Hematopoietic multipotent progenitor cell treated with erythropoietin and hydrocortisone succinate and interleukin-3 and kit ligand, for 15 days (in vitro differentiated cells): ENCODE results near the gene GIMAP8.
"Not testable (repeated sequence)": the region's sequence is repeated elsewhere in the genome, so short reads cannot be mapped to it uniquely, and the experiment has no call there.

ENCODE experiments used
- DNase-seq: peaks from one replicate; pipeline ENCODE4 v3.0.0-alpha.2; 2015; ENCODE audit warnings: low spot score

GIMAP8 gene

DNA sequence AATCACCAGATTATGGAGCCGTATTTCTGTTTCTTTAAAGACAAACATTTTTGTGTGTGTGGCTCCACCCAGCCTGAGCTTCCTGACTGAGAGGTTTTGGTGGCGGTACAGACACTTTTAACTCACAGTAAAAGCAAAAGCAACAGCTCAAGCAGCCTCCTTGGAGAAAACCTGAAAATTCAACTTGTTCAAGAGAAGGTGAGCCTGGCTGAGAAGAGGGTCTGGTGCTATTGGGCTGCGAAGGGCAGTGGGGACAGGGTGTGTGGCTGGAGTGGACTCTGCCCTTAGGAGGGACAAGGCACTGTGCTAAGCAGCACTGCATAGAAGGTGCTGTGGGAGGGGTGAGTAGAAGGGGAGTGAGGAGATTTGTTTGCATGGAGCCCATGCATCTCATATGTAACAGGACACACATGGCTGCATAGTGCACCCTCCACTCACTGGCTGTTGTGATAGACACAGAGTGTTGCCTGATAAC lies 64.4 kb downstream of the GIMAP8 start, which contains the start of gene GIMAP7:
Gene GIMAP7 (plus strand): TSS at position 125 of the 475 bp plus-strand sequence. CDS start 5,103 bp downstream, outside the sequence.
- DNase-seq: no peak

DNA sequence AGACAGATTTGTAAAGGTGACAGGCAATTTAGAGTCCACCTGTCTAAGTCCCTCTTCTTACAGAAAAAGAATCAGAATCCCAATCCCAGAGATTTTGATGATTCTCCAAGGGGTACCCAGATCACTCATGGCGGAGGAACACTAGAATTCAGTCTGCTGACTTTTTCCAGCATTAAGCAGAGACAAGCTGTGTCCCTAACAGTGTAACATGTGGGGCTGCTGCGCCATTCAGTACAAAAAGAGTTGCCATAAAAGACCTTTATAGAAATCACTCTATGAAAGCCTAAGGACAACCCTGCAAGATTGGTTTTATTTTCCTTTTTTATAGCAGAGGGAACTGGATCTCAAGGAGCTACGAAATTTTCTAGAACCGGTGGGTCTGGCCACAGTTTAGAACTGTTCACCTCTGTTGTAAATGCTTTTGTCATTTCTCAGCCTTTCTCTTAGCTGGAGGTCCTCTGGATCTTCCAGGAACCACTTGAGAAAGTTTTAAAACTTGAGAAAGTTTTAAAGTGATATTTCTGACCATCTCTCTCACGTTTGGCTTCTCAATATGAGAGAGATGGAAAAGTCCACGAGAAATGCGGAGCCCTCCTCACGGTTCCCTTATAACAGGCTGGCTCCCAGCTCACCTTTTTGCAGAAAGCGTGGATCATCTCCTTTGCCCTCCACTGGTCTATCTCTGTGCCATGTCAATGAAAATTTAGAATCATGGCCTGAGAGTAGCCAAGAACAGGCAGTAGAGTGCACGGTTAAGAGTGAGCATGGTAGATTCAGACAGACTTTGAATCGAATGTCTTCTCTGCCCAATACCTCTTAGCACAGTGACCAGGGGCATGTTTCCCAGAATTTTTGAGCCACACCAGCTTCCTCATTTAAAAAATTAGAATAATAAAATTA lies 65.1 kb downstream of the GIMAP8 start:
- DNase-seq: no peak

DNA sequence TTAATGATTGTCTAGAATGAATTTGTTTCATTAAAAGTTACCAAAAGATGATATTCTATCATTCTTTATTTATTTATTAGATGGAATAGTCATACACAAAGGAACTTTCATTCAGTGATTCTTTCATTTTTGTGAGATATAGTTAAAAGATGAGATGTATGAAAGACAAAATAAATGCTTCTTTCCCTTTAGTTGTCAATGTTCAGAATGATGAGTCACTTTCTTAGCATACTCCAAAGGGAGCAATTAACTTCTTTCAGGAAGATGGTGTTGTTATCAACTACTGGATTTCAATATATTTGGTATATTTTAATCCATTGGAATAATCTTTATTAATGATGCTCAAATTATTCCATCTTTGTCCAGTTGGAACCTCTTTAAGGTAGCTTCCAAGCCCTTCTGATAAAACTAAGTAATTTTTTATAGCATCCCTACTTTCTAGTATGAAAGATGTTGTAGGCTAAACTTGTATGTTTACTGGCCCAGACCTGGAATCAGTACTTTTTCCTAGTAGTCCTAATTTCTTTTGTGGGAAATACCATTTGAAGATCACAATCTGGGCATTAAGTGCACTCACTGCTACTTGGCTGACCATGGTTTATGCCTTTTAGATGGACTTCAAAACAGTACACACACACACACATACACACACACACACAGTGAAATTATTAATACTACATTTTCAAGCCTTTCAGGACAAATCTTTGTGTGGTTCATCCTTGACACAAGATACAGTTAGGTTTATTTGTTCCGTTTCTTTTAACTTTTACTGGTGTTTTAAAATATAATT lies 66.7 kb downstream of the GIMAP8 start:
- DNase-seq: no peak

DNA sequence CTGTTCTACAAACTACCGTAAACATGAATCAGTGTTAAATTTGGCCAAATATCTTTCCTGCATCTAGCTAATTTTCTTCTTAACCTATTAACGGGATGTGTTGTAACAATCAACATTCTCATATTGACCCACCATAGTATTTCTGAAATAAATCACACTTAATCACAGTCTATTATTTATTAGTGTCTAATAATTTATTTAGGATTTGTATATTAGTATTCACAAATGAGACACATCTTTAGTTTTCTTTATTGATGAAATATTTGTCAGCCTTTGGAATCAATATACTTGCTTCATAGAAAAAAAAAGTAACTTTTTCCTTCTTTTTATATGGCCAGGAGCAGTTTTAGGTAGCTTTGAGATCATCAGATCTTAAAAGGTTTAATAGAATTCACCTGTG lies 68.9 kb downstream of the GIMAP8 start:
- DNase-seq: no peak

DNA sequence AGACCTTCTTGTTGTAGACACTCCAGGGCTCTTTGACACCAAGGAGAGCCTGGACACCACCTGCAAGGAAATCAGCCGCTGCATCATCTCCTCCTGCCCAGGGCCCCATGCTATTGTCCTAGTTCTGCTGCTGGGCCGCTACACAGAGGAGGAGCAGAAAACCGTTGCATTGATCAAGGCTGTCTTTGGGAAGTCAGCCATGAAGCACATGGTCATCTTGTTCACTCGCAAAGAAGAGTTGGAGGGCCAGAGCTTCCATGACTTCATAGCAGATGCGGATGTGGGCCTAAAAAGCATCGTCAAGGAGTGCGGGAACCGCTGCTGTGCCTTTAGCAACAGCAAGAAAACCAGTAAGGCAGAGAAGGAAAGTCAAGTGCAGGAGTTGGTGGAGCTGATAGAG lies 69.7 kb downstream of the GIMAP8 start:
- DNase-seq: no peak

DNA sequence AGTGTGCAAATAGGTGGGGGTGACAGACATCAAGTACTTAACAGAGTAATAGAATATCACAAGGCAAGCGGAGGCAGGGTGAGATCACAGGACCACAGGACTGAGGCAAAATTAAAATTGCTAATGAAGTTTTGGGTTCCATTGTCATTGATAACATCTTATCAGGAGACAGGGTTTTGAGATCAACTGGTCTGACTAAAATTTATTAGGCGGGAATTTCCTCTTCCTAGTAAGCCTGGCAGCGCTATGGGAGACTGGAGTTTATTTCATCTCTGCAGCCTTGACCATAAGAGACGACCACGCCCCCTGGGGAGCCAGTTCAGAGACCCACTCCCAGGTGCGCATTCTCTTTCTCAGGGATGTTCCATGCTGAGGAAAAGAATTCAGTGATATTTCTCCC lies 72.5 kb downstream of the GIMAP8 start:
- not testable (repeated sequence) for DNase-seq

DNA sequence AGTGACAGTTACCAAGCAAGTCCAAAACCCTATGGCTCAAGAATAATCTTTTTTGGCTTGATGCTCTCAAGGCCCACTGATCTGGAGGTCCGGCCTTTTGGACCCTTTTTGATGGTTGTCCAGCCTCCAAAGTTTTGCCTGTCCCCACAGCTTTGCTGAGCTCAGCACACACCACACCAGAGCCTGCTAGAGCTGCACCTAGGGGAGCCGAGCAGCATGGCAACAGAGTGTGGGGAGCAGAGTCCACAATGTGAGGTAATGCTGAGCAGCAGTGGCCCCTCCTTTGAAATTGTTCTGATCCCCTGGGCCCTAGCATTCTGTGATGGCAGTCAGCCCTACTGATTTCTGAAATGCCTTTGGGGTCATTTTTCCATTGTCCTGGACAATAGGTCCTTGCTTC lies 73.6 kb downstream of the GIMAP8 start:
- DNase-seq: no peak
